Endothelial cell of hepatic sinusoid (primary cell): ENCODE data around the gene COX6B1.
"Not testable (repeated sequence)": the region's sequence is repeated elsewhere in the genome, so short reads cannot be mapped to it uniquely, and the experiment has no call there.

Experiments
- in situ Hi-C: cut with HindIII; loops from 2 replicates; pipeline ENCODE4 v1.10.0; 2017; ENCODE audit warnings: low sequenced_read_pairs

COX6B1 gene

GRCh38 chr19:35663981-35664380, 15.9 kb downstream of the COX6B1 start:
- in situ Hi-C loops, result no loop called here

DNA sequence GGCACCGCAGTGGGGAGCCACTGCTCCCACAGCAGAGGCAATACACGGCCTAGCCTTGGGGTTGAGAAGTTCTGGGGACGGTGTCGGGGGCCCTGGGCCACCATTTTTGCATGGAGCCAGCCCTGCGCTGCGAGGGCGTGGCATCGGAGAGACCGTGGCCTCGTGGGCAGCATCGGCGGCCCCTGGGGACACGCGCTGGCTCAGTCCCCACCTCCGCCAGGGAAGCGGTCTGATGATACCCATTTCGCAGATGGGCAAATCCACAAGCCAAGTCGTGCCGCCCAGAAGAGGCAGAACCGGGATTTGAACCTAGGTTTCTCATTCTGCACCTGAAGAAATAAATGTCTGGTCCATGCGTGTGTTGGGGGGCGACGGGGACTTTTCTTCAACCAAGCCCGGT, 17.0 kb downstream of the COX6B1 start:
- in situ Hi-C loops, result no loop called here

- in situ Hi-C loops, result no loop called here
Measured at GRCh38 chr19:35665604-35666003, 17.5 kb downstream of the COX6B1 start.

DNA sequence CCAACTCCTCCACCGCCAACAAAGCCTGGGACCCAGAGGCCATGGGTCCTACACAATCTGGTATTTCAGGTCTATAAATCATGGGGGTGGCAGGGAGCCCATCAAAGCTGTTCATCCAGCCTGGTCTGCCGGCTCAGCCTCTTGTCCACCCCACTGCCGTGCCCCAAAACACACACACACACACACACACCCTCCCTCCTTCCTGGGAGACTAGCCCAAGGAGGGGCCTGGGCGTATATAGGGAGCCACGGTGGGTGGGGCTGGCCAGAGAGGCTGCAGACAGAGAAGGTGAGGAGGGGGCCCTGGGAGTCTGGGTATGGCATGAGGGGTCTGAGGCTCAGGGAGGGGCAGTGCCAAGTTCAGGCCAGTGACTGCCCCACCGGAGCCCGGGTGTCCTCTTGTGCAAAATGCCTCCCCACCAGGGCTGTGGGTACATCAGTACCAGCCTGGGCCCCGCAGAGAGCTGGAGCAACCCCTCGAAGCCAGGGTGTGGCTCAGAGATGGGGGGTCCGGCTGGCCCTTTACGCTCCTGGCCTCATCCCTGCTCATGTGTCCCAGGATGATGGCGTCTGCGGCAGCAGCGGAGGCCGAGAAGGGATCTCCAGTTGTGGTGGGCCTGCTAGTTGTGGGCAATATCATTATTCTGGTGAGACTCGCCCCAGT, 18.3 kb downstream of the COX6B1 start, which contains the start of gene UPK1A:
TSS of gene UPK1A (plus strand) at position 267 of the 663 bp plus-strand sequence. CDS start at position 563, 296 bp downstream.
- in situ Hi-C loops, result no loop called here

- in situ Hi-C loops, result no loop called here
Measured at GRCh38 chr19:35669566-35669965, 21.4 kb downstream of the COX6B1 start.

DNA sequence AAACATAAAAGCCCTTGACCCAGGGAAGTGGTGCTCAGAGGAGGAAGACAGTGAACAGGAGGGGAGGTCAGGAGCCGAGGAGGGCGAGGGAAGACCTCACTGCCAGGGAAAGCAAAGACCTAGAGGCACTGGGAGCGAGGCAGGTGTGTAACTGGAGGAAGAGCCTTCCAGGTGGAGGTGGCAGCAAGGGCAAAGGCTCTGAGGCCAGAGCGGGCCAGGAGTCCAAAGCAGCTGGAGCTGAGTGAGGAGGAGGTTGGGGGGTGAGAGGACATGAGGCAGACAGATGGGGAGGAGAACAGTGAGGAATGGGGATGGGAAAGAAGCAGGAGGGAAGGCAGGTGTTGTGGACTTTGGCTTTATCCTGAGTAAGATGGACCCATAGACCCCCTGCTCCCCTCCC, 21.9 kb downstream of the COX6B1 start:
- in situ Hi-C loops, result no loop called here

DNA sequence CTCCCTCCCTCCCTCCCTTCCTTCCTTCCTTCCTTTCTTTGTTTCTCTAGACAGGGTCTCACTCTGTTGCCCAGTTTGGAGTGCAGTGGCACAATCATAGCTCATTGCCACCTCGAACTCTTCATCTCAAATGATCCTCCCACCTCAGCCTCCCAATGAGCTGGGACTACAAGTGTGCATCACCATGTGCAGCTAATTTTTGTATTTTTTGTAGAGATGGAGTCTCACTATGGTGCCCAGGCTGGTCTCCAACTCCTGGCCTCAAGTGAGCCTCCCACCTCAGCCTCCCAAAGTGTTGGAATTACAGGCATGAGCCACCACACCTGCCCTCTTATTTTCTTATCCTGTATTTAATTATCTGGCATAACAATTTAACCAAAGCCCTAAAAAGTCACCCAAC, 22.6 kb downstream of the COX6B1 start:
- in situ Hi-C loops, result no loop called here

- in situ Hi-C loops, result no loop called here
Measured at GRCh38 chr19:35671818-35672217, 23.7 kb downstream of the COX6B1 start.

GRCh38 chr19:35673121-35673804, 25.1 kb downstream of the COX6B1 start:
- in situ Hi-C loops, result no loop called here

GRCh38 chr19:35675589-35676140, 27.5 kb downstream of the COX6B1 start:
- in situ Hi-C loops, result no loop called here

DNA sequence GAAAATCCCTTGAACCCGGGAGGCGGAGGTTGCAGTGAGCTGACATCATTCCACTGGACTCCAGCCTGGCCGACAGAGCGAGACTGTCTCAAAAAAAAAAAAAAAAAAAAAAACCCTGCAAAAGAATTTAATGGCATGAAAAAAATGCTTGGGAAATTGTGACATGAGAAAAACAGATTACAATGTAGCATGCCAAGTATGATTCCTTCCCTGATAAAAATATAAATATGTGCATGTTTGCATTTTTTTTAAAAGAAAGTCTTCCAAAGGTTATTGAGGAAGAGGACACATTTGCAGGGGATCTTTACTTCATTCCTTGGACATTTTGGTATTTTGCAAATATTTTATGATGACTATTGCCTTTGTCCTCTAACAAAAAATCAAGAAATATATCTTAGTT, 41.7 kb downstream of the COX6B1 start:
- in situ Hi-C loops, result no loop called here

DNA sequence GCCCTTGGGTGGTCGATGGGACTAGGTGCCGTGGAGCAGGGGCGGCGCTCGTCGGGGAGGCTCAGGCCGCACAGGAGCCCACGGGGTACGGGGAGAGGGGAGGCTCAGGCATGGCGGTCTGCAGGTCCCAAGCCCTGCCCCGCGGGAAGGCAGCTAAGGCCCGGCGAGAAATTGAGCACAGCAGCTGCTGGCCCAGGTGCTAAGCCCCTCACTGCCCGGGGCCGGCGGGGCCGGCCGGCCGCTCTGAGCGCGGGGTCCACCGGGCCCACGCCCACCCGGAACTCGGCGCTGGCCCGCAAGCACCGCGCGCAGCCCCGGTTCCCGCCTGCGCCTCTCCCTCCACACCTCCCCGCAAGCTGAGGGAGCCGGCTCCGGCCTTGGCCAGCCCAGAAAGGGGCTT, 43.0 kb downstream of the COX6B1 start:
- in situ Hi-C loops, result not testable (repeated sequence)

DNA sequence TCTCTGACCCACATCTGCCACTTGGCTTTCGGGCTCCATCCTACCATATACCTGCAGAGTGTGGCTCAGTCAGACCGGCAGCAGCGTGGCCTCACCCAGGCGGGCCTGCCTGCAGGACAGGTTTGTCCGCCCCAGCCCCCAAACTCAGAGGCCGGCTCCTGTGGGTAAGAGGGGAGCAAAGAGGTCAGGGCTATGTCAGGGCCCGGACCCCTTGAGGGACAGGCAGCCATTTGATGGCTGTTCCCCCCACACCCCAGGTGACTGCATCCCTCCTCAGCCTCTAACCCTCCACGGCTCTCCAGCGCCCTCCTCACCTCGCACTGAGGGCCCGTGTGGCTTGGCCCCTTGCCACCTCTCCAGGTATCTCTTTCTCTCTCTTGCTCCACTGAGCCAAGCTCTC, 43.9 kb downstream of the COX6B1 start:
- in situ Hi-C loops, result no loop called here

DNA sequence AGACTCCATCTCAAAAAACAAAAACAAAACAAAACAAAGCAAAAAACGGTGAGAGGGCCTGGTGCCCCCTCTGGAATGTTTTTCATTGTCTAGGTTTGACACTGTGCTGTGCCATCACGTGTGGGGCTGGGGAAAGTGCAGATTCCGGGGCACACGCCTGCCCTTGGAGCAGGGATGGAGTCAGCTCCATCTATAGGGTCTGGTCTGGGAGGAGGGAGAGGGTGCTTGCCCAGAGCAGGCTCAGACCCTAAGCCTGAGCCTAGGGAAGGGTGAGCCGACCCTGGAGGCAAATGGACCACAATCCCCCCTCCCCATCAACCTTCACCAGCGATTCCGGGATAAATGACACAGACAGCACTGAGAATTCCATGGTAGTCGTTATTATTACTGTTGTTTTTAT, 45.3 kb downstream of the COX6B1 start:
- in situ Hi-C loops, result no loop called here

DNA sequence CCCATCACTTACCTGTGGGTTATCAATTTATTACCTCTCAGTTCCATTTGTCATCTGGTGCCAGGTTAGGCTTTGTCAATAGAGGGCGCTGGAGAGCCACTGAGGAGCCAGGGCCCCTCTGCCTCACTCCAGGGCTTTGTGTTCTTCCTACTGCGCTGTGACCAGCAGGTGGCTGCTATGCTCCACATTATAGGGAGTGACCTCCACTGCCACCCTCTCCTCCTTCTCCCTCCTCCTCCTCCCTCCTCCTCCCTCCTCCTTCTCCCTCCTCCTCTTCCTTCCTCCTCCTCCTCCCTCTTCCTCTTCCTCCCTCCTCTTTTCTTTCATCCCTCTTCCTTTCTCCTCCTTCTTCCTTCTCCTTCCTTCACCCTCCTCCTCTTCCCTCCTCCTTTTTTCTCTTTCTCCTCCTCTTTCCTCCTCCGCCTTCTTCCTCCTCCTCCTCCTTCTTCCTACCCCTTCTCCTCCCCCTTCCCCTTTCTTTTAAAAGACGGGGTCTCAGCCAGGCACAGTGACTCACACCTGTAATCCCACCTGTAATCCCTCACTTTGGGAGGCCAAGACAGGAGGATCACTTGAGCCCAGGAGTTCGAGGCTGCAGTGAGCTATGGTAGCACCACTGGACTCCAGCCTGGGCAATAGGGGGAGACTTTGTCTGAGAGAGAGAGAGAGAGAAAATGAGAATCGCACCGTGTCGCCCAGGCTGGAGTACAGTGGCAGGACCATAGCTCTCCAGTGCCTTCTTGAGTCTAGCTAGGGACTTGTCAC, 45.9 kb downstream of the COX6B1 start:
- in situ Hi-C loops, result no loop called here

DNA sequence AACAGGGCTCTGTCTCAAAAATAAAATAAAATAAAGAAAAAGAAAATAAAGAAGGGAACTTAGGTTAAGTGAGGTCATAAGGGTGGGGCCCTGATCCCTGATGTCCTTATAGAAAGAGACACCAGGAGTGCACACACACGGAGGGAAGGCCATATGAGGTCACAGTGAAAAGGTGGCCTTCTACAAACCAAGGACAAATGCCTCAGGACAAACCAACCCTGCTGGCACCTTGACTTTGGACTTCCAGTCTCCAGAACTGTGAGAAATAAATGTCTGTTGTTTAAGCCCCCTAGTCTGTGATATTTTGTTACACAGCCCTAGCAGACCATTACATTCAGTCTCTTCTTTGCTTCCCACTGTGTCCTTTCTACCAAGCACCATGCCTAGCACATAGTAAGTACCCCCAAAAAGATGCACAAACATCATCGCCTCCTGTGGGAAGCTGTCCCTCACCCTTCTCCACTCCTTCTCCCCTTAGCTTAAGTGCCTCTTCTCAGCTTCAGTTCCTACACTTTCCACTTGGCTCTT, 47.8 kb downstream of the COX6B1 start:
- in situ Hi-C loops, result loop anchor here (5.0 kb wide), 2 partner anchors 39 to 156 kb away; partner anchors contain the start of gene NPHS1

- in situ Hi-C loops, result loop anchor here (5.0 kb wide), 2 partner anchors 40 to 155 kb away; partner anchors contain the start of gene NPHS1
Measured at GRCh38 chr19:35696835-35697234, 48.7 kb downstream of the COX6B1 start.

DNA sequence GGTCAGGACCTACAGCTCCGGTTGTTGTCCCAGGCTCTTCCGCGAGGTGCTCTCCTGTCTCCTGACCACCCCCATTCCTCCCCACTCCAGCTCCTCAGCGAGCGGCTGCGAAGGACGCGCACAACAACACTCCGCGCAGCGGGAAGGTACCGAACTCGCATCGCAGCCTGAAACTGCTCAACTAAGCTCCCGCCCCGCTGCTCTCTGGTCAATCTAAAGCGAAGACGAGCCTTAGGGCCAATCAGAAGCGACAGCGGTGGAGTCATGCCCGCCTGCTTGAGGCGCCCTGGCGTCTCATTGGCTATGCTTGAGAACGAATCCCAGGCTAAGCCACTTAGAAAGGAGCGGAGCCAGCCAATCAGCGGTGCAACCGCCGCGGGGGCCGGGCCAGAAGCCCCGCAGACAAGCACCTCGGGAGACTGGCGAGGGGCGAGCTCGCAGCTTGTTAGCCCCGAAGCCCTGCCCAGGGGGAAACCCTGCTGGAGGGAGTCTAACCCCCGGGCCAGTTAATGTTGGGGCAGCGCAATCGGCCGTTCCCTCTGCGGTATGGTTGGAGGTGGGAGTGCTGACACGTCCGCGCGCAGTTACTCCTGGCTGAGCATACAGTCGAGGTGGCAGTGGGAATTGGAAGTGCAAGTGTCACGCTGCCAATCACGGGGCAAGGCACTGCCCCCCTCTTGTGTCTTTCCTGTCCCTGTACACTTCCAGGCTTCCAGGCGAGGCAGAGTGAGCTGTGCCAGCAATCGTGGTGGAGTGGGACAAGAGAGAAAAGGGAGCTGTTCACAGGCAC, 54.3 kb downstream of the COX6B1 start:
- in situ Hi-C loops, result no loop called here

- in situ Hi-C loops, result no loop called here
Measured at GRCh38 chr19:35703343-35703742, 55.2 kb downstream of the COX6B1 start.

DNA sequence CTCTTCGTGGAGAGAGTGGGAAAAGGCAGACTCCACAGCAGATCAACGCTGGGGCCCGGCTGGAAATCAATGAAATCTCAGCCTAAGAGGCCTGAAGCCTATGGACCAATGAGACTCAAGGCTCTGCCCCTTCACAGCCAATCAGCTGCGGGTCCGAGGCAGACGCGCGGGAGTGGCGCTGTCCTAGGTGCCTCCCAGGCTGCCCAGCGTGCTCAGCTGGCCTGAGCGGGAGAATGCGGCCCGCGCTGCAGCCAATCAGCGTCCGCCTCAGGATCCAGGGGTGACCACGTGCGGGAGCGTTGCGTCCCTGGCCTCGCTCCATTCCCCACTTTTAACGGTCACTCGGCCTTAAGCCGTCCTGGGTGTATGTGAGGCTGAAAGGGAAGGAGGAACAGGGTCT, 56.1 kb downstream of the COX6B1 start, which contains the start of gene ZBTB32:
TSS of gene ZBTB32 (plus strand) at position 341 of the 400 bp plus-strand sequence. CDS start 10,069 bp downstream, outside the sequence.
- in situ Hi-C loops, result no loop called here
